ENCODE results near the gene DIRAS1.

Gene DIRAS1

GRCh38 chr19:2739602-2740313 lies 18.6 kb upstream of the DIRAS1 start, which contains the start of gene SLC39A3:
Gene SLC39A3, minus strand, starts transcription at chr19:2740017. Its CDS starts 2,760 bp downstream, at chr19:2737257.
- H3K27ac Mint-ChIP-seq, result no peak within 1 kb of the TSS
- H3K9me3 Mint-ChIP-seq, result no peaks in the 10 kb centered on the region
- H3K4me1 Mint-ChIP-seq, result peaks cover 5% of the 10 kb centered on the region
- peaks cover 17% of the 10 kb centered on the region for H3K36me3 Mint-ChIP-seq (ENCODE audit: low read depth)
- peak in 1 of 3 experiments; percentile 17 for TF ChIP-seq CTCF (IDR thresholded peaks at IDR 0.05; ENCODE audit: unreplicated experiment in 3 of 3)
- H3K27me3 Mint-ChIP-seq (ENCODE audit: low read depth), result peaks cover 12% of the 10 kb centered on the region
- peak within 1 kb of the TSS; percentile 83 to 87 (median 85) for H3K4me3 Mint-ChIP-seq

- H3K4me3 Mint-ChIP-seq, result peak overlapping the region; percentile 25 to 68 (median 65)
- H3K9me3 Mint-ChIP-seq, result no peaks in the 10 kb centered on the region
- peaks cover 3% of the 10 kb centered on the region for H3K27me3 Mint-ChIP-seq (ENCODE audit: low read depth)
- H3K27ac Mint-ChIP-seq, result no peak overlapping the region
- no peak for TF ChIP-seq CTCF (IDR thresholded peaks at IDR 0.05; ENCODE audit: unreplicated experiment in 3 of 3)
- H3K4me1 Mint-ChIP-seq, result peaks cover 11% of the 10 kb centered on the region
- H3K36me3 Mint-ChIP-seq (ENCODE audit: low read depth), result peaks cover 27% of the 10 kb centered on the region
Measured at GRCh38 chr19:2736550-2737190, 15.5 kb upstream of the DIRAS1 start.

- no peak for TF ChIP-seq CTCF (IDR thresholded peaks at IDR 0.05; ENCODE audit: unreplicated experiment in 3 of 3)
- Mint-ChIP-seq H3K4me1 (peaks cover 11% of the 10 kb centered on the region), H3K36me3 (ENCODE audit: low read depth) (peaks cover 27% of the 10 kb centered on the region)
Measured at GRCh38 chr19:2735374-2735773, 14.2 kb upstream of the DIRAS1 start.

GRCh38 chr19:2734589-2735288 lies 13.6 kb upstream of the DIRAS1 start:
- Mint-ChIP-seq H3K9me3 (no peaks in the 10 kb centered on the region), H3K36me3 (ENCODE audit: low read depth) (peaks cover 27% of the 10 kb centered on the region), H3K4me3 (no peak overlapping the region), H3K27me3 (ENCODE audit: low read depth) (no peaks in the 10 kb centered on the region), H3K4me1 (peaks cover 11% of the 10 kb centered on the region), H3K27ac (no peak overlapping the region)
- no peak for TF ChIP-seq CTCF (IDR thresholded peaks at IDR 0.05; ENCODE audit: unreplicated experiment in 3 of 3)

More at GRCh38 chr19:2735374-2735773, 14.2 kb upstream of the DIRAS1 start:
- H3K27me3 Mint-ChIP-seq (ENCODE audit: low read depth), result peaks cover 3% of the 10 kb centered on the region
- no peaks in the 10 kb centered on the region for H3K9me3 Mint-ChIP-seq
- no peak overlapping the region for H3K4me3 Mint-ChIP-seq
- H3K27ac Mint-ChIP-seq, result no peak overlapping the region

- Mint-ChIP-seq H3K27ac (no peak overlapping the region), H3K27me3 (ENCODE audit: low read depth) (no peaks in the 10 kb centered on the region), H3K9me3 (no peaks in the 10 kb centered on the region), H3K4me3 (no peak overlapping the region), H3K4me1 (peaks cover 7% of the 10 kb centered on the region), H3K36me3 (ENCODE audit: low read depth) (peaks cover 27% of the 10 kb centered on the region)
- TF ChIP-seq CTCF (IDR thresholded peaks at IDR 0.05; ENCODE audit: unreplicated experiment in 3 of 3), result no peak
Measured at GRCh38 chr19:2733930-2734588, 12.9 kb upstream of the DIRAS1 start.

Data from nephron (organoid).